ENCODE measurements around the gene HAPLN2.
"Not testable (repeated sequence)": the region's sequence is repeated elsewhere in the genome, so short reads cannot be mapped to it uniquely, and the experiment has no call there.

- TF ChIP-seq NR2C2 (CRISPR knock-in tag; IDR thresholded peaks at IDR 0.05); CTCF (IDR thresholded peaks at IDR 0.05); CREB1 (CRISPR knock-in tag; IDR thresholded peaks at IDR 0.05); NR3C1 (CRISPR knock-in tag; conservative IDR thresholded peaks at IDR 0.05; ENCODE audit: low read depth); JUN (CRISPR knock-in tag; IDR thresholded peaks at IDR 0.05); ZNF532 (CRISPR knock-in tag; IDR thresholded peaks at IDR 0.05; ENCODE audit: borderline replicate concordance); ESRRA (CRISPR knock-in tag; IDR thresholded peaks at IDR 0.05; ENCODE audit: borderline replicate concordance): not testable (repeated sequence)
Measured at GRCh38 chr1:156607344-156607743, 11.9 kb upstream of the HAPLN2 start.
